GM12873 (cell line): ENCODE measurements around the gene IFTAP.

Experiments
- CTCF ChIP-seq: IDR thresholded peaks from 2 replicates; pipeline ENCODE4 v1.5.1; 2012; ENCODE audit warnings: low read depth, mild to moderate bottlenecking, moderate library complexity, low read length, control low read depth; ENCODE audit not compliant: insufficient read depth; ENCODE audit errors: missing control alignments

IFTAP gene

GRCh38 chr11:36600180-36600579, 5.9 kb downstream of the IFTAP start:
- TF ChIP-seq CTCF, result no peak

GRCh38 chr11:36601155-36601554, 6.9 kb downstream of the IFTAP start:
- no peak for TF ChIP-seq CTCF

- TF ChIP-seq CTCF, result no peak
Observed at GRCh38 chr11:36602135-36602534, 7.8 kb downstream of the IFTAP start.

GRCh38 chr11:36605221-36606216, 11.2 kb downstream of the IFTAP start:
- no peak for TF ChIP-seq CTCF

- no peak for TF ChIP-seq CTCF
Observed at GRCh38 chr11:36608491-36609199, 14.3 kb downstream of the IFTAP start.

- TF ChIP-seq CTCF, result no peak
Observed at GRCh38 chr11:36609383-36609782, 15.1 kb downstream of the IFTAP start.

- TF ChIP-seq CTCF, result no peak
Observed at GRCh38 chr11:36615826-36616225, 21.5 kb downstream of the IFTAP start.
